Tibial nerve (tissue), 4 donors: Measurements from ENCODE around the gene DLX2.

Experiments used
- CTCF ChIP-seq, 5 experiments: fragments of 200-600 bp in 3 of 5; fragments of 450-650 bp in 2 of 5; sonication (generic) in 3 of 5; IDR thresholded peaks; one replicate each; pipeline ENCODE4 v1.5.1; 2016 to 2019; ENCODE audit warnings: antibody characterized with exemption in 5 of 5, mild to moderate bottlenecking in 3 of 5, moderate library complexity in 2 of 5
- EP300 ChIP-seq, 2 donors: sonication (generic); formaldehyde crosslinking; IDR thresholded peaks; one replicate each; pipeline ENCODE4 v1.6.1; 2017; ENCODE audit warnings: antibody characterized with exemption in 2 of 2, mild to moderate bottlenecking in 1 of 2

- TF ChIP-seq CTCF (IDR thresholded peaks at IDR 0.05) (no peak), EP300 (IDR thresholded peaks at IDR 0.05) (no peak)
Measured at GRCh38 chr2:172081221-172082022, 21.3 kb downstream of the DLX2 start.
